Endothelial cell of umbilical vein (primary cell): ENCODE measurements around the gene TRIM25. TPM values are rescaled to one million over a fixed set of nuclear protein-coding genes. Genes with fewer than 3 reads are reported as not detected.

Experiments
- BruUV-seq: library from RNA; stranded (reverse); fragments of 400-500 nt; replicated peaks from 2 replicates; lab custom pipeline; 2021; lab: Mats Ljungman, UMichigan
- CTCF ChIA-PET: fragments of 300-600, 350-600 bp; sonication (Branson Sonifier 250); formaldehyde crosslinking; loops from one replicate; lab custom pipeline; 2021; ENCODE audit warnings: antibody characterized with exemption, inconsistent platforms; lab: Charles Lee
- POLR2A ChIA-PET: fragments of 300-600, 350-600 bp; sonication (Branson Sonifier 250); formaldehyde crosslinking; loops from one replicate; lab custom pipeline; 2021; ENCODE audit warnings: antibody characterized with exemption, inconsistent platforms; lab: Charles Lee
- DNase-seq: peaks from one replicate; pipeline ENCODE4 v3.0.0-alpha.2; 2011; ENCODE audit warnings: low read depth, low spot score
- FAIRE-seq: peaks from 2 replicates; lab custom pipeline; 2011; peaks lifted over from hg19 to GRCh38; lab: Jason Lieb, UNC
- H2AFZ ChIP-seq: 2 replicates; pipeline ENCODE4 v1.6.0; 2012; ENCODE audit warnings: low read depth, low read length, control low read depth, inconsistent platforms
- H3K27ac ChIP-seq: 2 replicates; pipeline ENCODE4 v1.5.1; 2011; ENCODE audit warnings: low read depth, mild to moderate bottlenecking, control low read depth, low read length, moderate library complexity; ENCODE audit not compliant: insufficient read depth
- H3K27me3 ChIP-seq, 2 experiments: 2 replicates each; pipeline versions ENCODE4 v1.6.0 to v1.6.1; 2011; ENCODE audit warnings: low read length in 2 of 2, mixed read lengths in 1 of 2; ENCODE audit not compliant: control insufficient read depth in 2 of 2, insufficient read depth in 2 of 2
- H3K36me3 ChIP-seq, 2 experiments: 2 replicates in 1 of 2; 3 replicates in 1 of 2; pipeline ENCODE4 v1.5.1; 2011; ENCODE audit warnings: low read length in 2 of 2, mild to moderate bottlenecking in 1 of 2, moderate library complexity in 1 of 2; ENCODE audit not compliant: control insufficient read depth in 2 of 2, insufficient read depth in 2 of 2; ENCODE audit errors: extremely low read depth in 1 of 2
- H3K4me1 ChIP-seq: 3 replicates; pipeline ENCODE4 v1.5.1; 2011; ENCODE audit warnings: mild to moderate bottlenecking, low read length; ENCODE audit not compliant: control insufficient read depth, insufficient read depth; ENCODE audit errors: extremely low read depth
- H3K4me2 ChIP-seq: 2 replicates; pipeline ENCODE4 v1.6.1; 2011; ENCODE audit warnings: low read length, control low read depth, mixed read lengths; ENCODE audit not compliant: insufficient read depth
- H3K4me3 ChIP-seq, 3 experiments: fragments of 200-600 bp in 1 of 3; sonication (generic), shearing (Covaris generic) in 1 of 3; replicated peaks in 1 of 3; 2 replicates each; pipeline ENCODE4 v1.5.1; 2011 to 2016; ENCODE audit warnings: control low read depth in 3 of 3, low read length in 3 of 3, mild to moderate bottlenecking in 2 of 3, inconsistent platforms in 1 of 3, low read depth in 1 of 3, moderate library complexity in 1 of 3; ENCODE audit not compliant: insufficient read depth in 1 of 3
- H3K79me2 ChIP-seq: 2 replicates; pipeline ENCODE4 v1.6.0; 2012; ENCODE audit warnings: low read length, inconsistent platforms; ENCODE audit not compliant: control insufficient read depth, insufficient read depth
- H3K9ac ChIP-seq: replicated peaks from 2 replicates; pipeline ENCODE3; 2011; ENCODE audit warnings: low read length, control low read depth; ENCODE audit not compliant: insufficient read depth; ENCODE audit errors: extremely low read depth
- H3K9me1 ChIP-seq: replicated peaks from 3 replicates; pipeline ENCODE4 v1.6.0; 2011; ENCODE audit warnings: mild to moderate bottlenecking, low read length; ENCODE audit not compliant: control insufficient read depth, insufficient read depth; ENCODE audit errors: extremely low read depth
- H3K9me3 ChIP-seq: replicated peaks from 2 replicates; pipeline ENCODE4 v1.5.1; 2012; ENCODE audit warnings: low read length, inconsistent platforms; ENCODE audit not compliant: control insufficient read depth, insufficient read depth
- H4K20me1 ChIP-seq: replicated peaks from 2 replicates; pipeline ENCODE3; 2011; ENCODE audit warnings: mild to moderate bottlenecking, low read length; ENCODE audit not compliant: control insufficient read depth, insufficient read depth; ENCODE audit errors: extremely low read depth
- CTCF ChIP-seq, 2 donors: IDR thresholded peaks; 1 replicate in 1 of 2; 2 replicates in 1 of 2; pipeline ENCODE4 v1.5.1; 2011; ENCODE audit warnings: low read length in 2 of 2, mild to moderate bottlenecking in 2 of 2, moderate library complexity in 2 of 2, control low read depth in 1 of 2, inconsistent platforms in 1 of 2, low read depth in 1 of 2; ENCODE audit not compliant: insufficient read depth in 1 of 2; ENCODE audit errors: extremely low read depth in 1 of 2
- EZH2 ChIP-seq: IDR thresholded peaks from 2 replicates; pipeline ENCODE4 v1.6.1; 2012; ENCODE audit warnings: borderline replicate concordance, low read depth, mild to moderate bottlenecking, moderate library complexity, low read length, inconsistent platforms; ENCODE audit not compliant: severe bottlenecking
- FOS ChIP-seq: IDR thresholded peaks from 2 replicates; pipeline ENCODE4 v1.6.1; 2011; ENCODE audit warnings: mild to moderate bottlenecking, low read length, moderate library complexity, borderline replicate concordance; ENCODE audit not compliant: insufficient read depth
- GATA2 ChIP-seq: IDR thresholded peaks from 2 replicates; pipeline ENCODE4 v1.7.0; 2011; ENCODE audit warnings: low read depth, mild to moderate bottlenecking, moderate library complexity, mixed read lengths, low read length; ENCODE audit not compliant: insufficient read length, insufficient read depth
- JUN ChIP-seq: IDR thresholded peaks from 2 replicates; pipeline ENCODE4 v1.6.1; 2011; ENCODE audit warnings: borderline replicate concordance, low read depth; ENCODE audit not compliant: insufficient read length, insufficient read depth
- MAX ChIP-seq: IDR thresholded peaks from 2 replicates; pipeline ENCODE4 v1.6.1; 2011; ENCODE audit not compliant: insufficient read depth, insufficient read length
- MYC ChIP-seq: IDR thresholded peaks from one replicate; pipeline ENCODE4 v1.6.1; 2011; ENCODE audit warnings: mild to moderate bottlenecking, low read depth, low read length
- POLR2A ChIP-seq: IDR thresholded peaks from 2 replicates; pipeline ENCODE4 v1.6.1; 2012; ENCODE audit warnings: low read depth, mild to moderate bottlenecking, control low read depth, low read length
- POLR2AphosphoS5 ChIP-seq: IDR thresholded peaks from 2 replicates; pipeline ENCODE4 v1.6.1; 2012; ENCODE audit warnings: low read depth, mild to moderate bottlenecking, control low read depth, low read length, moderate library complexity; ENCODE audit not compliant: insufficient read depth
- dilution Hi-C: fragments of 300-500 bp; cut with MboI; formaldehyde crosslinking; loops from one replicate; pipeline ENCODE4 v1.15.0; 2019; ENCODE audit warnings: low sequenced_read_pairs; ENCODE audit not compliant: extremely low pct_ligation_motif_present
- intact Hi-C: fragments of 100-400 bp; cut with micrococcal nuclease; formaldehyde crosslinking; loops from one replicate; pipeline ENCODE4 v1.10.0; 2022
- polyA plus RNA-seq, 4 experiments: library from polyadenylated mRNA; depleted of rRNA in 3 of 4; stranded (reverse) in 3 of 4; unstranded in 1 of 4; fragments of >200 nt; gene quantifications; 2 replicates each; pipeline versions ENCODE4 v1.2.1 to v1.2.3, GENCODE V29; 2011 to 2012; ENCODE audit warnings: missing spikeins in 1 of 4
- total RNA-seq: library from RNA; stranded (reverse); gene quantifications from 2 replicates; pipeline ENCODE4 v1.2.3, GENCODE V29; 2021

The TRIM25 gene
- total and polyA plus RNA-seq, 2 donors (not counting 3 experiments of a cell fraction or from before 2014, with no cell fraction given) = 42.8 to 98.4 TPM

- Histone ChIP-seq H3K27me3 (no peaks in the 10 kb centered on the region), H3K79me2 (peaks cover 62% of the 10 kb centered on the region), H3K9ac (no peak overlapping the region), H2AFZ (no peak overlapping the region), H3K9me1 (no peaks in the 10 kb centered on the region), H3K4me1 (peaks cover 2% of the 10 kb centered on the region), H3K36me3 (no peaks in the 10 kb centered on the region), H3K27ac (no peak overlapping the region), H4K20me1 (no peaks in the 10 kb centered on the region), H3K9me3 (no peaks in the 10 kb centered on the region), H3K4me3 (no peak overlapping the region), H3K4me2 (no peak overlapping the region)
- ChIA-PET POLR2A (interaction anchor here (0.6 kb wide), 1 partner anchor 435 kb away, joined by 5 read pairs; no protein-coding TSS in a partner anchor), CTCF (interaction anchor here (1.5 kb wide), 1 partner anchor 137 kb away, joined by 3 read pairs; no protein-coding TSS in a partner anchor)
- no peak for DNase-seq
- BruUV-seq = no TSS peak
- intact Hi-C loops (no loop called here), dilution Hi-C loops (no loop called here)
- FAIRE-seq = no peak
- TF ChIP-seq POLR2A (no peak), GATA2 (no peak), MAX (no peak), FOS (no peak), POLR2AphosphoS5 (no peak), EZH2 (no peak), MYC (no peak), CTCF (IDR thresholded peaks at IDR 0.05; ENCODE audit: extremely low read depth in 1 of 2, insufficient read depth in 1 of 2, low read depth in 1 of 2, low read length in 2 of 2) (no peak), JUN (no peak)
Measured at GRCh38 chr17:56956992-56957391, 43.1 kb upstream of the TRIM25 start.
